C4-2B (cell line): ENCODE results near the gene CCDC171.

Experiments used
- ZFX ChIP-seq: fragments of 450-650 bp; IDR thresholded peaks from 2 replicates; pipeline ENCODE4 v1.6.1; 2017
- TF ChIP-seq, protein P1 (sequence below): fragments of 450-650 bp; conservative IDR thresholded peaks from 2 replicates; pipeline ENCODE4 v1.5.1; 2017; ENCODE audit warnings: mild to moderate bottlenecking

DNA sequence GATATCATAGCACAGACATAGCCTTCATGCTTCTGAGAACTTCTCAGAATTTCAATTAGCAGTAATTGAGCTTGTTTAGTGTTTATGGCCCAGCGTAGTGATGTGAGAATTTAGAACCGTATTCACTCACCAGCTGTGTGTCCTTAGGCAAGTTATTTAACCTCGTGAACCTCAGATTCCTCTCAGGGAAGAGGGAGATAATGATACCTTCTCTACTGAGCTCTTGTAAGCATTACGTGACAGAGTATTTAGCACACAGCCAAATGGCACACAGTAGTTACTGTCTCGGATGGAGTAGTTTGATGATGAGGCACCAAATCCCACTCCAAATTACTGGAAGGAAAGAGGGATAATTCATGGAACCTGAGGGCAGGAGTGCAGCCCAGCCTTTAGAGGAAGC lies 429.3 kb downstream of the CCDC171 start:
- TF ChIP-seq, protein P1, sequence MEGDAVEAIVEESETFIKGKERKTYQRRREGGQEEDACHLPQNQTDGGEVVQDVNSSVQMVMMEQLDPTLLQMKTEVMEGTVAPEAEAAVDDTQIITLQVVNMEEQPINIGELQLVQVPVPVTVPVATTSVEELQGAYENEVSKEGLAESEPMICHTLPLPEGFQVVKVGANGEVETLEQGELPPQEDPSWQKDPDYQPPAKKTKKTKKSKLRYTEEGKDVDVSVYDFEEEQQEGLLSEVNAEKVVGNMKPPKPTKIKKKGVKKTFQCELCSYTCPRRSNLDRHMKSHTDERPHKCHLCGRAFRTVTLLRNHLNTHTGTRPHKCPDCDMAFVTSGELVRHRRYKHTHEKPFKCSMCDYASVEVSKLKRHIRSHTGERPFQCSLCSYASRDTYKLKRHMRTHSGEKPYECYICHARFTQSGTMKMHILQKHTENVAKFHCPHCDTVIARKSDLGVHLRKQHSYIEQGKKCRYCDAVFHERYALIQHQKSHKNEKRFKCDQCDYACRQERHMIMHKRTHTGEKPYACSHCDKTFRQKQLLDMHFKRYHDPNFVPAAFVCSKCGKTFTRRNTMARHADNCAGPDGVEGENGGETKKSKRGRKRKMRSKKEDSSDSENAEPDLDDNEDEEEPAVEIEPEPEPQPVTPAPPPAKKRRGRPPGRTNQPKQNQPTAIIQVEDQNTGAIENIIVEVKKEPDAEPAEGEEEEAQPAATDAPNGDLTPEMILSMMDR: no peak
- TF ChIP-seq ZFX: no peak
